Hematopoietic multipotent progenitor cell treated with erythropoietin and hydrocortisone succinate and interleukin-3 and kit ligand, for 8 days (in vitro differentiated cells): ENCODE results near the gene NEK5.
A peak's percentile ranks its signal among the peaks of the same experiment; 100 is the strongest.
"Not testable (repeated sequence)": the region's sequence is repeated elsewhere in the genome, so short reads cannot be mapped to it uniquely, and the experiment has no call there.

ENCODE experiments used
- DNase-seq: peaks from one replicate; pipeline ENCODE4 v3.0.0-alpha.2; 2015

The NEK5 gene

DNA sequence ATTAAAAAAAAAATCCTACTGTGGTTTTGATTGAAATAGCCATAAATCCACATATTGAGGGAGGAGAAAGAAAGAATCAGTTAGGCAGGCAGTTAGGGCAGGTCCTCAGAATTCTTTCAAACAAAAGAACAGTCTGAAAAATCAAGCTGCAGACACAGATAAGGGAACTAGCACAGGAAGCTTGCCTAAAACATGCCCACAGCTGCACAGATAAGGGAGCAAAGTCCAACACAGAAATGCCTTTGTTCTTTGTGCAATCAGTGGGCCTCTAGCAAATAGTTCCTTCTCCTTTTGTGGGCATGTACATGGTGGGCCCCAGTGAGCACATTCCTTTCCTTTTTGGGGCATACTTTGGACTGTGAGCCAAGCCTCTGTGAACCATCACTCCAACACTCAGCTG, 61.6 kb downstream of the NEK5 start:
- peak; percentile 54 for DNase-seq

DNA sequence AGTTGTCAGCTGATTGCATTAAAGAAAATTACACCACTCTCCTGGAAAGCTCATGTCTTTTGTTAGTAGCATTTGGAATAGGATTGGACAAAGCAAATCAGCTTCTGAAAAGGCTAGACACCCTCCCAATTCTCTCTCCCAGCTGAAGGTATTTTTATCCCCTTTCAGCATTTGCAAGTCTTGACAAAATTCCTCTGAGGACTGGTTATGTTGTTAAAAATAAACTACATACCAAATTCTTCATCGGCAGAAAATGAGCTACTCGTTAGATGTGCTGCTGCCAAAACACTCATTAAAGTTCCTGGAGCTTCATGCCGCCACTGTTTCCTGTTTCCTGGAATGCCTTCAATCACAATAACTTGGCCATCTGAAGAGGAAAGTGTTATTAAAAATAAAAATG, 67.3 kb downstream of the NEK5 start:
- no peak for DNase-seq

DNA sequence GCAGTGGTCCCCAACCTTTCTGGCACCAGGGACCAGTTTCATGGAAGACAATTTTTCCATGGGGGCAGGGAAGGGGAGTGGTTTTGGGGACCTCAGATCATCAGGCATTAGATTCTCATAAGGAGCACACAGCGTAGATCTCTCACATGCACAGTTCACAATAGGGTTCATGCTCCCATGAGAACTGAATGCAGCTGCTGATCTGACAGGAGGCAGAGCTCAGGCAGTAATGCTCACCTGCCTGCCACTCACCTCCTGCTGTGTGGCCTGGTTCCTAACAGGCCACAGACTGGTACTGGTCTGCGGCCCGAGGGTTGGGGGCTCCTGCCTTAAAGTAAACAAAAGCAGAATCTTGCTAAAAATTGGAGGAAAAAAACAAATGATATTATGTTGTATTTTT, 67.8 kb downstream of the NEK5 start:
- DNase-seq: not testable (repeated sequence)

DNA sequence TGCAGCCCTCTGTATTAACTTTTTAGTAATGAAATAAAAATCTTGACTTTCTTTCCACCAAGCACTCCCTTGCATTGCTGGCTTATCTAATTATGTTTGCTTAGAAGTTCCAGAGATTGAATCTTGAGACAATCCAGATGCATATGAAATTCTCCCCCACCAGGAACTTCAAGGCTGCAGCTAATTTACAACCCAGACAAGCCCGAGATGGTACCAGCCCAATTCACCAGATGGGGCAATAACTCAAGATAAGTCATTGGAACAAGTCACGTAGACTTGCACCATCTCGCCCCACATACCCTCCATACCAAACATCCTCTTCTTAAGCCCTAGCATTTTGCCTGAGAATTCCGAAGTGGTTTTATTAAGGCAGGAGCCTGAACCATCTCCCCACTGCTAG, 75.4 kb downstream of the NEK5 start:
- DNase-seq: no peak

DNA sequence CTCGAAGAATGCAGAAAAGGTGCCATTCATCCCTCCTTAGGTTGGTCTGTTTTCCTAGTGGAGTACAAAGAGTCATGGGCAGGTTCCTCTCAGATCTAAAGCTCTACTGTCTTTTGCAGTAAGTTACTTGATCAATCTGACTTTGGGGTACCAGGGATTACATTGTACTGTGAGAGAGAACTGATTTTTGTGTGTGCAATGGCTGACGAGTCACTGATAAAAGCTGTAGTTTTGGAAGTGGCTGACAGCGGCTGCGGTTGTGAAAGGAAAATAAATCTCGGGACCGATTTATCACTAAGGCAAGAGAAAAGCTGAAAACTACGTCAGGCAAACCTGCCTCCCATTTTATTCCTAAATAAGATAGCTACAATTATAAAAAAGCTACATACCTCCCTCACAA, 77.5 kb downstream of the NEK5 start:
- no peak for DNase-seq

DNA sequence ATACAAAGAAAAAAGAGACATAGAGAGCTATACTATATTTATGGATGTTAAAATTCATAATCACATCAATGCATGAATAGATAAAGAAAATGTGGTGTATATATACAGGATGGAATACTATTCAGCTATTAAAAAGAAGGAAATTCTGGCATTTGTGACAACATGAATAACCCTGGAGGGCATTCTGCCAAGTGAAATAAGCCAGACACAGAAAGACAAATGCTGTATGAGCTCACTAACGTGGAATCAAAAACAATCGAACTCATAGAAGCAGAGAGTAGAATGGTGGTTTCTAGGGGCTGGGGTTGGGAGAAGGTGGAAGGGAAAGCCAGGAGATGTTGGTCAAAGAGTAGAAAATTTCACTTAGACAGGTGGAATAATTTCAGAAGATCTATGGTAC, 80.4 kb downstream of the NEK5 start:
- no peak for DNase-seq

DNA sequence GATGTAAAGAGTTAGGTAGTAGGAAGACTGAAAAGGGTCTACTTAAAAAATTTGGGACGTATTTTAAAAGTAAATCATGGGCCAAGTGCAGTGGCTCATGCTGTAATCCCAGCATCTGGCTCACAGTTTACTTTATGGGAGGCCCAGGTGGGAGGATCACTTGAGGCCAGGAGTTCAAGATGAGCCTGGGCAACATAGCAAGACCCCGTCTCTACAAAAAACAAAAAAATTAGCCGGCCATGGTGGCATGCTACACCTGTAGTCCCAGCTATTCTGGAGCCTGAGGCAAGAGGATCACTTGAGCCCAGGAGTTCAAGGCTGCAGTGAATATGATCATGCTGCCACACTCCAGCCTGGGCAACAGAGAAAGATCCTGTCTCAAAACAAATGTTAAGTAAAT, 81.4 kb downstream of the NEK5 start:
- no peak for DNase-seq

DNA sequence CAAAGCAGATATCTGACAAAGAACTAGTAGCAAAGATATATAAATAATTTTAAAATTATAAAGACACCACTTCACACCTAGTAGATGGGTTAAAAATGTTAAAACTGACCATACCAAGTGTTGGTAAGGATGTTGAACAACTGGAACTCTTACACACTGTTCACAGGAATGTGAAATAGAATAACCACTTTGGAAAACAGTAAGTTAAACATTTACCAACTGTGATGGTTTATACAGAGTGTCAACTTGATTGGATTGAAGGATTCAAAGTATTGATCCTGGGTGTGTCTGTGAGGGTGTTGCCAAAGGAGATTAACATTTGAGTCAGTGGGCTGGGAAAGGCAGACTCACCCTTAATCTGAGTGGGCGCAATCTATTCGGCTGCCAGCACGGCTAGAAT, 85.2 kb downstream of the NEK5 start:
- no peak for DNase-seq

- no peak for DNase-seq
Observed at GRCh38 chr13:52036037-52036436, 92.8 kb downstream of the NEK5 start.

- no peak for DNase-seq
Observed at GRCh38 chr13:52034616-52035226, 94.2 kb downstream of the NEK5 start.

GRCh38 chr13:52033039-52033438, 95.8 kb downstream of the NEK5 start:
- DNase-seq: no peak

GRCh38 chr13:52030401-52030800, 98.5 kb downstream of the NEK5 start:
- DNase-seq: not testable (repeated sequence)

- no peak for DNase-seq
Observed at GRCh38 chr13:52029569-52029968, 99.3 kb downstream of the NEK5 start.

DNA sequence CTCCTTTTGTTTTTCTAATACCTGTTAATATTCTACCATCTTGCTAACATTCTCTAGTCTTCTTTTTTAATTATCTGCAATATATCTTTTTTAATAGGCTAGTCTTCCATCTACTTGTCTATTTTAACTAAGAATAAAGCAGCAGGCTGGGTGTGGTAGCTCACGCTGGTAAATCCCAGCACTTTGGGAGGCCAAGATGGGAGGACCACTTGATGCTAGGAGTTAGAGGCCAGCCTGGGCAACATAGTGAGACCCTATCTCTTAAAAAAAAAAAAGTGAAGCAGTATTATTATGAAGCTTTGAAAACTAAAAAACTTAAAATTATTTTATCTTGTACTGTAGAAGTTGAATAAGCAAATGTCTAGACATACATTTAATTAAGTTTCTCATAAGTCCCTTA, 101.0 kb downstream of the NEK5 start:
- DNase-seq: no peak

DNA sequence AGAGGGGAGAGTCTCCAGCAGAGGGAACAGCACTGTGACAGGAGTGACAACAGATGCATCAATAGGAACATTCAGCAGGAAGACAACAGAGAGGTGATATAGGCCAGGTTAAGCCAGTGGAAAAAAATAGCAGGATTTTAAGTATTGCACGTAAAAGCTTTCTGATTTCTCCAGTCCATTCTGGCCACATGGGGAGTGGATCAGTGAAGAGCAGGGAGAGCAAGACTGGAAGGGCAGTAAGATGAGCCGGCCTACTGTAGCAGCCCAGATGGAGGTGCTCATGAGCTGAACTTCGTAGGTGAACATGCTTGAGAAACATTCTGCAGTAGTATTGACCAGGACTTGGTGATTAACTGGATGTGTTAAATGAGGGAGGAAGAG, 102.6 kb downstream of the NEK5 start:
- DNase-seq: peak; percentile 53

DNA sequence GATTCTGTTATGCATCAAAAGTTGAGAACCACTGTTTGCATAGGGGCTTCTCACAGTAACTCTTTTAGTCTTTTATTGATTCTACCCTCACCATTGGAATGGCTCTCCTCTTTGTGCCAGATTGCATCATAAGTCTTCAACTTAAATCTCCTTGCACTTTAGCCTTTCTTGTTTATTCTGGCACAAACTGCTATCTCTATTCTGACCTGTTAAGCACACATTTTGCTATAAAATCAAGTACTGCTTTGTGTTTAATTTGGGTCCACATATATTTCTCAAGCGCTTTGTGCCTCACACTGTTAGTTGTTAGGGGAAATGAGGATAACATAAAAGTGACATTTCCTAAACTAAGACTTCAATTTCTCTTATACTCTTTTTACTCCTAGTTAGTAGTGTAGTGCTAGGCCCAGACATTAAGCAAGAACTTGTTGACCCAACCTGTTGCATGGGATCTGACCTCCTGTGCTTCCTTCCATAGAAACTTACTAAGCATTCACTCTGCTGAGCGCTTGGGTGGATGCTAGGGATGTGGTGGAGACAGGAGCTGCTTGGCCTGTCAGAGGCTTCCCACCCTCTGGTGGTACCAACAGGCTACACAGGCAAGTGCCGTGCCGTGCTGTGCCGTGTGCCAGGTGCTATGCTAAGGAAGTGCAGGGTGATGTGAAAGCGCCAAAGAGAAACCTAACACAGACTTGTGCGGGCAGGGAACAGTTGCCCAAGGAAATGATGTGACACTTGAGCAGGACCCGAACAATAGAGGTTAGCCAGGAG, 103.2 kb downstream of the NEK5 start:
- DNase-seq: no peak

- DNase-seq: no peak
Observed at GRCh38 chr13:52024481-52024880, 104.4 kb downstream of the NEK5 start, which contains the start of gene UTP14C. Gene UTP14C, plus strand, starts transcription at chr13:52024691. Its CDS starts 4,114 bp downstream, at chr13:52028805.

DNA sequence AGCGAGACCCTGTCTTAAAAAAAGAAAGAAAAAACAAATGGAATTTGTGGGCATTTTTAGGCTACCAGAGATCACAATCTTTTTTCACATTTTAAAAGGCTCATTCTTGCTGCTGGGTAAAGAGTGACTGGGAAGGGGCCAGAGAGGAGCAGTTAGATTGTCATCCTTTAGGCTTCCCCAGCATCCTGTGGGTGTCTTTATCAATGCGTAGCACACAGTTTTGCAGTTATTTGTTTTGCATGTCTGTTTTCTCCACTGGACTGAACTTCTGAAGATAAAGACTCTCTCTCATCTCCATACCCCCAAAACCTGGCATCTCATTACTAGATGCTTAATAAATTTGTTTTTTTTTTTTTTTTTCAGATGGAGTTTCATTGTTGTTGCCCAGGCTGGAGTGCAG, 106.5 kb downstream of the NEK5 start:
- DNase-seq: peak; percentile 97

DNA sequence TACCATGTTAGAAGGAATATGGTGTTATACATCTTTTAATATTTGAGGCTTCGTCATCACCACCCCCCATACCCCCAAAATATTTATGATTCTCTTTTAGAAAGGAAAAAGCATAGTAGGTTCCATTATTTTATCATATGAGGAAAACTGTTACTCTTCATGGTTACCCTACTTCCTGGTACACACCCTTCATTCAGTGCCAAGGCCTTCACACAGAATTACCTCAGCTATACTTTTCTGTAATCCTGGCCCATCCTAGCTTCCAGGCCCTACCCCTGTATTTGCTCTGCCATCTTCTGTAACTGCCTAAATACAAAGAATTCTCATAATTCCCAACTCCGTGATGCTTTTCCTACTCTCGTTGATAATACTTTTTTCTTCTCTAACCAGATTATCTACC, 108.7 kb downstream of the NEK5 start:
- DNase-seq: no peak

GRCh38 chr13:52016296-52016695, 112.6 kb downstream of the NEK5 start:
- DNase-seq: no peak

- DNase-seq: no peak
Observed at GRCh38 chr13:52012512-52012836, 116.4 kb downstream of the NEK5 start.

DNA sequence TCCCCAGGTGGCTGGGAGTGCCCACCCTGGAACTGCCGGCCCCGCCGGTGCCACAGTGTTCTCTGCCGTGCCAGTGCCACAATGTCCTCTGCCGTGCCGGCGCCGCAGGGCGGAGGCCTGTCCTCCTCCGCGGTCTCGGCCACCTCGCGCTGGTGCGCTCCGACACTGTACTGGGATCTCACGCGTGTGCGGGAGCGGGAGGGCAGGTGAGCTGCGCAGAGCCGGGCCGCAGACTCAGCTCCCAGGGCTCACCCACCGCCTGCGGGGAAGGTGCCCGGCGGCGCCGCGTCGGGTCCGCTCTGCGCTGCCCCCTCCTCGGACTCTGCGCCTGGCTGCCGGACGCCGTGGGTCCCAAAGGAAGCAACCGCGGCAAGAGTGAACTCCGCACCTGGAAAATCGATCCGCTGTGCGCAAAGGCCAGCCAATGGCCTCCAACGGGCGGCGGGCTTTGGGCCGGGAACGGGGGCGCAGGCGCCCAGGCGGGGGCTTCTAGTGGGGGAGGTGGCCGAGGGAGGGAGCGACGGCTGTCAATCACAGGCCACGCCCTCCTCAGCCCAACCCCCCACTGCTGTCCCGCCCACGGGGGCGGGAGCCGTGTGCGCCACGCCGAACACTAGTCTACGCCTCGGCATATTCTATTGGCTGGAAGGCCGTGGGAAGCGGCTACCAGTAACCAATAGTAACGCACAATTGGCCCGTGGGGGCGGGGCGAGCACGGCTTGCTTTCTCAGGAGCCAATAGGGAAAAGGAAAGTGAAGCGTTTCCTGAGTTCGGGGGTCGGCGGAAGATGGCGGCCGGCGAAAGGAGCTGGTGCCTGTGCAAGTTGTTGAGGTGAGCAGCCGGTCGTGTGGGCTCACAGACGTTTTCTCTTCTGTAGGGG, 117.0 kb downstream of the NEK5 start, which contains the start of gene ALG11:
Gene ALG11, plus strand, starts transcription at position 767 of the 880 bp plus-strand sequence. Its CDS starts 21 bp downstream, at position 788.
- DNase-seq: peak; percentile 99

GRCh38 chr13:52010890-52011631, 117.8 kb downstream of the NEK5 start, which contains the start of gene ATP7B:
Gene ATP7B, minus strand, starts transcription at chr13:52011450. Its CDS starts 113 bp downstream, at chr13:52011337.
- DNase-seq: peak; percentile 40
